PC-3 (cell line): ENCODE measurements around the gene LPAR1. TPM values are rescaled to one million over a fixed set of nuclear protein-coding genes. Genes with fewer than 3 reads are reported as not detected.

ENCODE experiments used
- ATAC-seq: fragments of 200-7000 bp; cut with Tn5 transposase; 2 replicates; pipeline ENCODE4 v1.9.1; 2020; ENCODE audit warnings: mild to moderate bottlenecking, moderate library complexity
- BruUV-seq: library from RNA; stranded (reverse); fragments of 400-500 nt; replicated peaks from 2 replicates; lab custom pipeline; 2021; lab: Mats Ljungman, UMichigan
- CTCF ChIA-PET: fragments of 300-600 bp; sonication (Branson Sonifier 250); formaldehyde crosslinking; loops from one replicate; lab custom pipeline; 2022; ENCODE audit warnings: antibody characterized with exemption; lab: Charles Lee
- POLR2A ChIA-PET: fragments of 300-600 bp; sonication (Branson Sonifier 250); formaldehyde crosslinking; loops from one replicate; lab custom pipeline; 2022; ENCODE audit warnings: antibody characterized with exemption; ENCODE audit not compliant: unreplicated experiment; lab: Charles Lee
- DNase-seq: peaks from one replicate; pipeline ENCODE4 v3.0.0-alpha.2; 2015
- H2AFZ ChIP-seq: fragments of 300-600 bp; sonication (generic); 2 replicates; pipeline ENCODE4 v1.6.0; 2016; ENCODE audit warnings: antibody characterized with exemption, low read length
- H3F3A ChIP-seq: fragments of 300-600 bp; sonication (generic); one replicate; pipeline ENCODE4 v1.6.0; 2017; ENCODE audit warnings: antibody characterized with exemption, low read length, control low read depth, mild to moderate bottlenecking; ENCODE audit not compliant: unreplicated experiment
- H3K27ac ChIP-seq: fragments of 300-600 bp; sonication (generic); 2 replicates; pipeline ENCODE4 v1.5.1; 2016; ENCODE audit warnings: mild to moderate bottlenecking, low read length
- H3K27me3 ChIP-seq: fragments of 300-600 bp; sonication (generic); 2 replicates; pipeline ENCODE4 v1.6.1; 2016; ENCODE audit warnings: low read length, mixed read lengths
- H3K36me3 ChIP-seq: fragments of 300-600 bp; sonication (generic); 2 replicates; pipeline ENCODE4 v1.6.1; 2016; ENCODE audit warnings: low read depth, mixed run types, low read length, mixed read lengths
- H3K4me1 ChIP-seq: fragments of 300-600 bp; sonication (generic); 2 replicates; pipeline ENCODE4 v1.5.1; 2016; ENCODE audit warnings: low read length; ENCODE audit not compliant: insufficient read depth
- H3K4me2 ChIP-seq: fragments of 300-600 bp; sonication (generic); 2 replicates; pipeline ENCODE4 v1.6.0; 2016; ENCODE audit warnings: low read length
- H3K4me3 ChIP-seq: fragments of 300-600 bp; sonication (generic); 2 replicates; pipeline ENCODE4 v1.5.1; 2016; ENCODE audit warnings: mild to moderate bottlenecking, low read length, mixed read lengths
- H3K79me2 ChIP-seq: fragments of 300-600 bp; sonication (generic); 2 replicates; pipeline ENCODE4 v1.6.1; 2017; ENCODE audit warnings: low read length, mixed read lengths
- H3K9ac ChIP-seq: fragments of 300-600 bp; sonication (generic); 2 replicates; pipeline ENCODE4 v1.6.0; 2016; ENCODE audit warnings: mild to moderate bottlenecking, low read length
- H3K9me2 ChIP-seq: fragments of 300-600 bp; sonication (generic); replicated peaks from 2 replicates; pipeline ENCODE4 v1.6.1; 2016; ENCODE audit warnings: mixed run types, low read length, mixed read lengths
- H3K9me3 ChIP-seq: fragments of 300-600 bp; sonication (generic); 2 replicates; pipeline ENCODE4 v1.6.1; 2016; ENCODE audit warnings: low read length, mixed read lengths
- H4K20me1 ChIP-seq: fragments of 300-600 bp; sonication (generic); 2 replicates; pipeline ENCODE4 v1.6.1; 2016; ENCODE audit warnings: low read length, mixed read lengths
- EZH2 ChIP-seq: fragments of 300-600 bp; sonication (generic); IDR thresholded peaks from one replicate; pipeline ENCODE4 v1.6.1; 2017; ENCODE audit warnings: antibody characterized with exemption, mild to moderate bottlenecking, low read length; ENCODE audit not compliant: unreplicated experiment
- EZH2phosphoT487 ChIP-seq: fragments of 300-600 bp; sonication (generic); IDR thresholded peaks from 2 replicates; pipeline ENCODE4 v1.6.1; 2018; ENCODE audit warnings: mild to moderate bottlenecking, antibody characterized with exemption, low read length, borderline replicate concordance
- intact Hi-C: fragments of 100-400 bp; cut with micrococcal nuclease; formaldehyde crosslinking; loops from 2 replicates; pipeline ENCODE4 v1.9.0; 2023
- total RNA-seq: library from RNA; depleted of rRNA; stranded (reverse); fragments of >200 nt; gene quantifications from 2 replicates; pipeline ENCODE4 v1.2.3, GENCODE V29; 2014
- TF ChIP-seq, protein P1 (sequence below): fragments of 300-600 bp; sonication (generic); conservative IDR thresholded peaks from 2 replicates; pipeline ENCODE4 v1.5.1; 2017; ENCODE audit warnings: antibody characterized with exemption, low read depth, mild to moderate bottlenecking, low read length

LPAR1 gene
- total RNA-seq, 1 experiment from 2014 or later = 67.9 TPM

DNA sequence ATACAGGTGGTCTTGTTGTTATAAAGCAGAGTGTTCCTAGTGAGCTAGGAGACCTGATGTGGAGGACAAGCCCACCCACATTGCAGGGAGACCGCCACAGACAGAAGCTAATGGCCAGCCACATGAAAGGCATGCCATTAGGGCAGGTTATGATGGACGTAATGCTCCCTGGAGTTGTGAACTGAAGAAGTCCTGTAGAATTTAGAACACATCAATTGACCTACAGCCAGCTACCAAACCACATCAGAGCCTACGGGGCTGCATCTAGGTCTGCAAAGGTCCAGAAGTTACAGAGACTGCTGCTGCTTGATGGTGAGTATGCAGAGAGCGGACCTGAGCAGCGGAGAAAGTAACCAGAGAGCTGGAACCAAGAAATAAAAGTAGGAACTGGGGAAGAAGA is 116.6 kb downstream of the LPAR1 start:
- CTCF ChIA-PET = no interaction called here
- TF ChIP-seq, protein P1, sequence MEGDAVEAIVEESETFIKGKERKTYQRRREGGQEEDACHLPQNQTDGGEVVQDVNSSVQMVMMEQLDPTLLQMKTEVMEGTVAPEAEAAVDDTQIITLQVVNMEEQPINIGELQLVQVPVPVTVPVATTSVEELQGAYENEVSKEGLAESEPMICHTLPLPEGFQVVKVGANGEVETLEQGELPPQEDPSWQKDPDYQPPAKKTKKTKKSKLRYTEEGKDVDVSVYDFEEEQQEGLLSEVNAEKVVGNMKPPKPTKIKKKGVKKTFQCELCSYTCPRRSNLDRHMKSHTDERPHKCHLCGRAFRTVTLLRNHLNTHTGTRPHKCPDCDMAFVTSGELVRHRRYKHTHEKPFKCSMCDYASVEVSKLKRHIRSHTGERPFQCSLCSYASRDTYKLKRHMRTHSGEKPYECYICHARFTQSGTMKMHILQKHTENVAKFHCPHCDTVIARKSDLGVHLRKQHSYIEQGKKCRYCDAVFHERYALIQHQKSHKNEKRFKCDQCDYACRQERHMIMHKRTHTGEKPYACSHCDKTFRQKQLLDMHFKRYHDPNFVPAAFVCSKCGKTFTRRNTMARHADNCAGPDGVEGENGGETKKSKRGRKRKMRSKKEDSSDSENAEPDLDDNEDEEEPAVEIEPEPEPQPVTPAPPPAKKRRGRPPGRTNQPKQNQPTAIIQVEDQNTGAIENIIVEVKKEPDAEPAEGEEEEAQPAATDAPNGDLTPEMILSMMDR = no peak
- no peak for TF ChIP-seq EZH2
- no peak for TF ChIP-seq EZH2phosphoT487
- ATAC-seq = no peak
- intact Hi-C loops = no loop called here
- Histone ChIP-seq H3K4me3 (no peak overlapping the region), H4K20me1 (no peaks in the 10 kb centered on the region), H3K27me3 (no peaks in the 10 kb centered on the region), H3K9me3 (no peaks in the 10 kb centered on the region), H3K36me3 (peaks cover 19% of the 10 kb centered on the region), H3K9me2 (no peaks in the 10 kb centered on the region), H3K4me2 (peak overlapping the region; percentile 35), H3K9ac (peak overlapping the region; percentile 83), H3F3A (peaks cover 16% of the 10 kb centered on the region), H2AFZ (no peak overlapping the region), H3K4me1 (peaks cover 86% of the 10 kb centered on the region), H3K27ac (peak overlapping the region; percentile 97), H3K79me2 (peaks cover 85% of the 10 kb centered on the region)
- BruUV-seq = TSS peak; percentile 36
- POLR2A ChIA-PET = no interaction called here
- DNase-seq = no peak

DNA sequence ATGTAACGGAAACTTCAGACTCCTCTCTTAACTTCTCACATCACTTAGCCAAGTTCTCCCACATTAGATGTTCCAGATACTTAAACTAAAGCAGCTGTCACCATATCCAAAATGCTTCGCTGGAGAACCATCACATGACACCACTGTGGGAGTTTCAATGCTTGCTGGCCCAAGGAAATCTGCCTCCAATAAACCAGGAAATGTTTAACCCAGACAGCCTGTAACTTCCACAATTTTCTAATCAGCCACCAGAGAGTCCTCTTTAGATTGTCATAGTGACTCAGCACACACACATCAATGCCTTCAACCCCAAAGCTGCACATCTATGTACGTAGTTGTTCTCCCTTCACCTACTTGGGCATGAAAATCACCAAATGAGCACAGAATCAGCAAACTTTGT is 118.7 kb downstream of the LPAR1 start:
- peak; percentile 62 for ATAC-seq
- Histone ChIP-seq H3K9ac (peak overlapping the region; percentile 83), H2AFZ (no peak overlapping the region), H3K9me3 (no peaks in the 10 kb centered on the region), H3K4me2 (peak overlapping the region; percentile 78), H3K79me2 (peaks cover 86% of the 10 kb centered on the region), H3K27ac (peak overlapping the region; percentile 97), H3K36me3 (peaks cover 29% of the 10 kb centered on the region), H3F3A (peaks cover 16% of the 10 kb centered on the region), H4K20me1 (no peaks in the 10 kb centered on the region), H3K4me1 (peaks cover 87% of the 10 kb centered on the region), H3K4me3 (no peak overlapping the region), H3K9me2 (no peaks in the 10 kb centered on the region), H3K27me3 (no peaks in the 10 kb centered on the region)
- ChIA-PET CTCF (no interaction called here), POLR2A (no interaction called here)
- BruUV-seq = no TSS peak
- peak; percentile 87 for DNase-seq
- TF ChIP-seq EZH2phosphoT487 = no peak
- no peak for TF ChIP-seq EZH2
- TF ChIP-seq, protein P1 = no peak
- intact Hi-C loops = loop anchor here (5.0 kb wide), 1 partner anchor 277 kb away; no protein-coding TSS in a partner anchor

DNA sequence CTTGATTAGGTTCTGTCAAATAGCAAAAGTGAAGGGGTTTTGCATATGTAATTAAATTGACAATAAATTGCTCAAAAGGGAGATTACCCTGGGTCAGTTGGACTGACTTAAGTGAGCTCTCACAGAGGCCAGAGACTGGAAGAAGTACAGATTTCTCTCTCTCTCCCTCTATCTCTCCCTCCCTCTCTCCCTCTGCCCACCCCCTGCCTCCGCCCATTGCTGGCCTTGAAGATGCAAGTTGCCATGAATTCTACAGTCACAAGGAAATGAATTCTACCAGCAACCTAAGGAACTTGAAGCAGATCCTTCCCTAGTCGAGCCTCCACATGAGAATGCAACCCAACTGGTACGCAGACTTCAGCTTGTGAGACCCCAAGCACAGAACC is 119.2 kb downstream of the LPAR1 start:
- H3K9me2 ChIP-seq = no peaks in the 10 kb centered on the region
- peaks cover 86% of the 10 kb centered on the region for H3K79me2 ChIP-seq
- H4K20me1 ChIP-seq = no peaks in the 10 kb centered on the region
- H3K4me3 ChIP-seq = no peak overlapping the region
- CTCF ChIA-PET = no interaction called here
- no peaks in the 10 kb centered on the region for H3K27me3 ChIP-seq
- POLR2A ChIA-PET = no interaction called here
- peak overlapping the region; percentile 34 for H3K4me2 ChIP-seq
- peak overlapping the region; percentile 97 for H3K27ac ChIP-seq
- peaks cover 34% of the 10 kb centered on the region for H3K36me3 ChIP-seq
- peak; percentile 8 for ATAC-seq
- peaks cover 16% of the 10 kb centered on the region for H3F3A ChIP-seq
- no TSS peak for BruUV-seq
- H3K4me1 ChIP-seq = peaks cover 84% of the 10 kb centered on the region
- H2AFZ ChIP-seq = no peak overlapping the region
- DNase-seq = no peak
- intact Hi-C loops = loop anchor here (5.0 kb wide), 1 partner anchor 277 kb away; no protein-coding TSS in a partner anchor
- H3K9me3 ChIP-seq = no peaks in the 10 kb centered on the region
- TF ChIP-seq, protein P1 = no peak
- TF ChIP-seq EZH2phosphoT487 (no peak), EZH2 (no peak)
- peak overlapping the region; percentile 82 for H3K9ac ChIP-seq
